B cell (primary cell): Measurements from ENCODE around the gene RNF166. TPM values are rescaled to one million over a fixed set of nuclear protein-coding genes. Genes with fewer than 3 reads are reported as not detected.

ENCODE experiments used
- ATAC-seq: fragments of 200-7000 bp; cut with Tn5 transposase; one replicate; pipeline ENCODE4 v1.10.0; 2021; ENCODE audit warnings: low read depth, mild to moderate bottlenecking, moderate number of reproducible peaks, moderate library complexity
- CTCF ChIA-PET: fragments of 350-600 bp; sonication (Branson Sonifier 250); formaldehyde crosslinking; loops from one replicate; lab custom pipeline; 2021; ENCODE audit warnings: antibody characterized with exemption, inconsistent platforms; lab: Charles Lee
- POLR2A ChIA-PET: fragments of 350-600 bp; sonication (Branson Sonifier 250); formaldehyde crosslinking; loops from one replicate; lab custom pipeline; 2021; ENCODE audit warnings: antibody characterized with exemption; lab: Charles Lee
- DNase-seq: peaks from one replicate; pipeline ENCODE4 v3.0.0; 2013
- H2AFZ ChIP-seq: 2 replicates; pipeline ENCODE4 v1.6.1; 2012; ENCODE audit warnings: mild to moderate bottlenecking, low read depth, low read length; ENCODE audit not compliant: insufficient read depth, poor library complexity, severe bottlenecking
- H3K27ac ChIP-seq, 2 donors: 1 replicate in 1 of 2; 2 replicates in 1 of 2; pipeline ENCODE4 v1.5.1; 2012 to 2013; ENCODE audit warnings: low read length in 2 of 2, mild to moderate bottlenecking in 2 of 2, moderate library complexity in 1 of 2
- H3K27me3 ChIP-seq, 4 experiments: fragments of 200-600 bp in 1 of 4; sonication (generic) in 1 of 4; replicated peaks in 1 of 4; 1 replicate in 2 of 4; 2 replicates in 2 of 4; pipeline versions ENCODE4 v1.6.1 to v1.7.0; 2013 to 2016; ENCODE audit warnings: low read length in 3 of 4, mild to moderate bottlenecking in 2 of 4, mixed read lengths in 1 of 4, moderate library complexity in 1 of 4; ENCODE audit not compliant: insufficient read depth in 4 of 4, control insufficient read depth in 3 of 4; ENCODE audit errors: control extremely low read depth in 1 of 4
- H3K36me3 ChIP-seq, 2 experiments: replicated peaks in 1 of 2; 1 replicate in 1 of 2; 2 replicates in 1 of 2; pipeline versions ENCODE4 v1.6.1 to v1.7.1; 2013; ENCODE audit warnings: low read length in 1 of 2; ENCODE audit not compliant: insufficient read depth in 2 of 2, control insufficient read depth in 1 of 2; ENCODE audit errors: control extremely low read depth in 1 of 2, extremely low read depth in 1 of 2
- H3K4me1 ChIP-seq, 2 donors: fragments of 200-600 bp in 1 of 2; sonication (generic) in 1 of 2; 1 replicate in 1 of 2; 2 replicates in 1 of 2; pipeline versions ENCODE4 v1.5.1 to v1.6.1; 2013 to 2017; ENCODE audit warnings: low read length in 2 of 2; ENCODE audit not compliant: control insufficient read depth in 2 of 2, insufficient read depth in 2 of 2
- H3K4me2 ChIP-seq: replicated peaks from 2 replicates; pipeline ENCODE3; 2012; ENCODE audit warnings: mild to moderate bottlenecking, low read depth, low read length; ENCODE audit not compliant: poor library complexity, severe bottlenecking
- H3K4me3 ChIP-seq, 5 experiments: fragments of 200-600 bp in 1 of 5; sonication (generic) in 1 of 5; 1 replicate in 3 of 5; 2 replicates in 2 of 5; pipeline versions ENCODE4 v1.5.1 to v1.7.0; 2011 to 2016; ENCODE audit warnings: low read length in 4 of 5, mild to moderate bottlenecking in 4 of 5, low read depth in 2 of 5, control low read depth in 1 of 5, moderate library complexity in 1 of 5; ENCODE audit not compliant: insufficient read depth in 1 of 5; ENCODE audit errors: control extremely low read depth in 1 of 5, extremely low read depth in 1 of 5
- H3K79me2 ChIP-seq: fragments of 200-600 bp; sonication (generic); one replicate; pipeline ENCODE4 v1.6.0; 2016; ENCODE audit warnings: low read length; ENCODE audit not compliant: control insufficient read depth, insufficient read depth
- H3K9ac ChIP-seq: fragments of 200-600 bp; sonication (generic); 2 replicates; pipeline ENCODE4 v1.6.1; 2017; ENCODE audit warnings: mild to moderate bottlenecking, low read length, moderate library complexity
- H3K9me3 ChIP-seq, 3 donors: one replicate each; pipeline versions ENCODE4 v1.6.1 to v1.7.1; 2013; ENCODE audit warnings: low read length in 2 of 3; ENCODE audit not compliant: control insufficient read depth in 2 of 3, insufficient read depth in 1 of 3; ENCODE audit errors: control extremely low read depth in 1 of 3
- H4K20me1 ChIP-seq: 2 replicates; pipeline ENCODE4 v1.6.0; 2012; ENCODE audit warnings: mild to moderate bottlenecking, low read length; ENCODE audit not compliant: insufficient read depth, control insufficient read depth, poor library complexity, severe bottlenecking
- H3K27ac Mint-ChIP-seq: one replicate; pipeline ENCODE4 v1.8.0; 2021; ENCODE audit warnings: mixed read lengths
- H3K27me3 Mint-ChIP-seq: one replicate; pipeline ENCODE4 v1.8.0; 2021; ENCODE audit warnings: mixed read lengths
- H3K4me1 Mint-ChIP-seq: one replicate; pipeline ENCODE4 v1.8.0; 2021; ENCODE audit warnings: mixed read lengths
- H3K4me3 Mint-ChIP-seq: one replicate; pipeline ENCODE4 v1.8.0; 2021; ENCODE audit warnings: mixed read lengths
- H3K9me3 Mint-ChIP-seq: one replicate; pipeline ENCODE4 v1.8.0; 2022; ENCODE audit warnings: mixed read lengths; ENCODE audit not compliant: insufficient read depth
- CTCF ChIP-seq: fragments of 200-600 bp; IDR thresholded peaks from one replicate; pipeline ENCODE4 v1.8.0; 2022; ENCODE audit warnings: antibody characterized with exemption, mild to moderate bottlenecking
- EZH2 ChIP-seq: IDR thresholded peaks from 2 replicates; pipeline ENCODE4 v1.6.1; 2012; ENCODE audit warnings: borderline replicate concordance, low read depth, mild to moderate bottlenecking, moderate library complexity, low read length; ENCODE audit not compliant: insufficient read depth, poor library complexity, severe bottlenecking
- WGBS: methylation state at CpG from one replicate; pipeline ENCODE4 v1.1.5; 2013; ENCODE audit warnings: missing lambda C conversion rate; ENCODE audit not compliant: insufficient coverage; 5-methylcytosine and 5-hydroxymethylcytosine counted together
- intact Hi-C: fragments of 100-400 bp; cut with micrococcal nuclease; formaldehyde crosslinking; loops from one replicate; pipeline ENCODE4 v1.10.0; 2022
- polyA plus RNA-seq: library from polyadenylated mRNA; depleted of rRNA; stranded (reverse); fragments of >200 nt; gene quantifications from 2 replicates; pipeline ENCODE4 v1.2.3, GENCODE V29; 2012
- total RNA-seq, 2 donors: library from RNA; stranded (reverse); fragments of 120-200 nt in 1 of 2; gene quantifications; 1 replicate in 1 of 2; 2 replicates in 1 of 2; pipeline versions ENCODE4 v1.2.3 to v1.2.4, GENCODE V29; 2013 to 2022

The RNF166 gene
- total and polyA plus RNA-seq, 2 donors (not counting 1 experiment from before 2014, with no cell fraction given), result 64.1 to 65.0 TPM

- peak overlapping the region; percentile 99 for H3K4me2 ChIP-seq
- DNase-seq (peak; percentile 93), ATAC-seq (peak; percentile 83)
- peak overlapping the region; percentile 92 for H3K9ac ChIP-seq
- peaks cover 45 to 59% of the 10 kb centered on the region in 2 donors for H3K4me1 ChIP-seq
- peaks cover 54% of the 10 kb centered on the region for H3K79me2 ChIP-seq
- H3K4me3 ChIP-seq, result peak overlapping the region; percentile 58 to 98 (median 92)
- no peaks in the 10 kb centered on the region for H3K9me3 Mint-ChIP-seq
- intact Hi-C loops, result loop anchor here (1.0 kb wide), 9 partner anchors 12 to 520 kb away; partner anchors contain the start of genes CDH15, CTU2, IL17C and MVD
- H3K4me3 Mint-ChIP-seq, result peak overlapping the region; percentile 96
- H3K27me3 Mint-ChIP-seq, result no peaks in the 10 kb centered on the region
- CTCF ChIA-PET, result interaction anchor here (1.4 to 2.9 kb wide), 3 partner anchors 18 to 164 kb away, joined by 3 to 6 read pairs (median 4); no protein-coding TSS in a partner anchor
- peak overlapping the region; percentile 98 to 99 for H3K27ac ChIP-seq
- H3K4me1 Mint-ChIP-seq, result peaks cover 41% of the 10 kb centered on the region
- H3K36me3 ChIP-seq, result peaks cover 0 to 40% of the 10 kb centered on the region in 2 experiments
- WGBS, result 20% methylated on average over 19 of the region's 24 CpGs
- no peak for TF ChIP-seq CTCF
- no peak for TF ChIP-seq EZH2
- peaks cover 49% of the 10 kb centered on the region for H4K20me1 ChIP-seq
- POLR2A ChIA-PET, result interaction anchor here (0.6 to 3.4 kb wide), 7 partner anchors 11 to 152 kb away, joined by 3 to 32 read pairs (median 6); partner anchors contain the start of genes IL17C, MVD and ZC3H18
- H2AFZ ChIP-seq, result peak overlapping the region; percentile 59
- no peaks in the 10 kb centered on the region for H3K27me3 ChIP-seq
- H3K27ac Mint-ChIP-seq, result peak overlapping the region; percentile 98
- no peaks in the 10 kb centered on the region for H3K9me3 ChIP-seq
Measured at GRCh38 chr16:88651276-88651988, 54.8 kb downstream of the RNF166 start.
